ENCODE data around the gene ADH1A. TPM values are rescaled to one million over a fixed set of nuclear protein-coding genes. Genes with fewer than 3 reads are reported as not detected.

Gene ADH1A
- total RNA-seq, 2 experiments from 2014 or later, result not detected

DNA sequence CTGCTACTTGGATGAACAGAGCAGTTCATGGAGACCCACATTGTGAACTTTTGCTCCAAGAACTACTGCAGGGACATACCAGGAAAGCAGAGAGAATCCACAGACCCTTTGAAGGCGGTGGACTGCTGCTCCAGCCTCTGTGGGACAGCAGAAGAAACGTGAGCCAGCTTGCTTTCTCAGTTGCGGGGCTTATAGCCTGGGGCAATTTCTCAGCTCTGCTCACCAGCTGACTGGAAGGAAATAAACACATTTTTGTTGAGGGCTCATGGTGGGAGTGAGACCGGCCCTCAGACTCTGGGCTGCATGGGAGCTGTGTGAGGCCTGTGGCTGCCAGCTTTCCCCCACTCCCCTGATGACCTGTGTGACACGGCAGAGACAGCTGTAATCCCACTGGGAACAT is 2.6 kb upstream of the ADH1A start:
- DNase-seq (ENCODE audit: low spot score), result no peak
- no peak overlapping the region for H3K27ac ChIP-seq (ENCODE audit: low read depth, low read length, poor library complexity, severe bottlenecking)
- no peaks in the 10 kb centered on the region for H3K79me2 ChIP-seq (ENCODE audit: insufficient read depth, low read depth, low read length)
- POLR2A ChIA-PET, result no interaction called here
- H3K36me3 ChIP-seq (ENCODE audit: insufficient read depth, low read length), result no peaks in the 10 kb centered on the region
- H3K9me3 ChIP-seq (ENCODE audit: low read length), result no peaks in the 10 kb centered on the region
- H2AFZ ChIP-seq (ENCODE audit: low read length), result no peak overlapping the region
- no peak overlapping the region for H3K4me2 ChIP-seq (ENCODE audit: low read length)
- no peaks in the 10 kb centered on the region for H3K4me1 ChIP-seq (ENCODE audit: insufficient read depth, low read length, poor library complexity, severe bottlenecking)
- intact Hi-C loops (cut with micrococcal nuclease; ENCODE audit: unreplicated experiment), result no loop called here
- TF ChIP-seq EZH2phosphoT487 (IDR thresholded peaks at IDR 0.05; ENCODE audit: borderline replicate concordance, low read depth, low read length), result no peak
- TF ChIP-seq, protein P1, sequence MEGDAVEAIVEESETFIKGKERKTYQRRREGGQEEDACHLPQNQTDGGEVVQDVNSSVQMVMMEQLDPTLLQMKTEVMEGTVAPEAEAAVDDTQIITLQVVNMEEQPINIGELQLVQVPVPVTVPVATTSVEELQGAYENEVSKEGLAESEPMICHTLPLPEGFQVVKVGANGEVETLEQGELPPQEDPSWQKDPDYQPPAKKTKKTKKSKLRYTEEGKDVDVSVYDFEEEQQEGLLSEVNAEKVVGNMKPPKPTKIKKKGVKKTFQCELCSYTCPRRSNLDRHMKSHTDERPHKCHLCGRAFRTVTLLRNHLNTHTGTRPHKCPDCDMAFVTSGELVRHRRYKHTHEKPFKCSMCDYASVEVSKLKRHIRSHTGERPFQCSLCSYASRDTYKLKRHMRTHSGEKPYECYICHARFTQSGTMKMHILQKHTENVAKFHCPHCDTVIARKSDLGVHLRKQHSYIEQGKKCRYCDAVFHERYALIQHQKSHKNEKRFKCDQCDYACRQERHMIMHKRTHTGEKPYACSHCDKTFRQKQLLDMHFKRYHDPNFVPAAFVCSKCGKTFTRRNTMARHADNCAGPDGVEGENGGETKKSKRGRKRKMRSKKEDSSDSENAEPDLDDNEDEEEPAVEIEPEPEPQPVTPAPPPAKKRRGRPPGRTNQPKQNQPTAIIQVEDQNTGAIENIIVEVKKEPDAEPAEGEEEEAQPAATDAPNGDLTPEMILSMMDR (conservative IDR thresholded peaks at IDR 0.05; ENCODE audit: low read length), result no peak
- H4K20me1 ChIP-seq (ENCODE audit: insufficient read depth, low read length), result no peaks in the 10 kb centered on the region
- H3K4me3 ChIP-seq (ENCODE audit: low read depth, low read length, poor library complexity, severe bottlenecking), result no peak overlapping the region
- no peaks in the 10 kb centered on the region for H3K9me2 ChIP-seq (ENCODE audit: insufficient read depth, low read length)
- CTCF ChIA-PET (ENCODE audit: unreplicated experiment), result no interaction called here
- no TSS peak for BruUV-seq (replicated peaks)

DNA sequence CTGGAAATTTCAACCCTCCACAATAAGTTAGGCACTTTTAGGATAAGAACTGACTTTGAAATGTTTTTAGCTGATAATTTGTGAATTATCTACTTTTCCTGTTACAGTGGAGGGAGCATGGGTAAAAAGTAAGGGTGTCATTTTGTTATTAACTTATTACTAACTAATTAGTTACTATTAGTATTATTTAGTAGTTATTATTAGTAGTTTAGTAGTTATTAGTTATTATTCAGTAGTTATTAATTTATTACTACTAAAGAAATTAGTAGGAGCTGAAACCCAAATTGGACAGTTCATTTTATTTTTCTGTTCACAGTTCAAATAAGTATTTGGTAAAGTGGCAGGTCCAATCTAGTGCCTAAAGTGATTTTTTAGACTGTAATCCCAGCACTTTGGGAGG is 5.4 kb downstream of the ADH1A start:
- Histone ChIP-seq H3K9me3 (ENCODE audit: low read length) (no peaks in the 10 kb centered on the region), H3K4me3 (ENCODE audit: low read depth, low read length, poor library complexity, severe bottlenecking) (no peak overlapping the region), H3K27ac (ENCODE audit: low read depth, low read length, poor library complexity, severe bottlenecking) (no peak overlapping the region), H4K20me1 (ENCODE audit: insufficient read depth, low read length) (no peaks in the 10 kb centered on the region), H2AFZ (ENCODE audit: low read length) (no peak overlapping the region), H3K36me3 (ENCODE audit: insufficient read depth, low read length) (no peaks in the 10 kb centered on the region), H3K4me1 (ENCODE audit: insufficient read depth, low read length, poor library complexity, severe bottlenecking) (no peaks in the 10 kb centered on the region), H3K79me2 (ENCODE audit: insufficient read depth, low read depth, low read length) (no peaks in the 10 kb centered on the region), H3K4me2 (ENCODE audit: low read length) (no peak overlapping the region), H3K9me2 (ENCODE audit: insufficient read depth, low read length) (no peaks in the 10 kb centered on the region)
- ChIA-PET CTCF (ENCODE audit: unreplicated experiment) (no interaction called here), POLR2A (no interaction called here)
- DNase-seq (ENCODE audit: low spot score), result no peak
- TF ChIP-seq EZH2phosphoT487 (IDR thresholded peaks at IDR 0.05; ENCODE audit: borderline replicate concordance, low read depth, low read length), result no peak
- TF ChIP-seq, protein P1 (conservative IDR thresholded peaks at IDR 0.05; ENCODE audit: low read length), result no peak
- no TSS peak for BruUV-seq (replicated peaks)
- intact Hi-C loops (cut with micrococcal nuclease; ENCODE audit: unreplicated experiment), result no loop called here

DNA sequence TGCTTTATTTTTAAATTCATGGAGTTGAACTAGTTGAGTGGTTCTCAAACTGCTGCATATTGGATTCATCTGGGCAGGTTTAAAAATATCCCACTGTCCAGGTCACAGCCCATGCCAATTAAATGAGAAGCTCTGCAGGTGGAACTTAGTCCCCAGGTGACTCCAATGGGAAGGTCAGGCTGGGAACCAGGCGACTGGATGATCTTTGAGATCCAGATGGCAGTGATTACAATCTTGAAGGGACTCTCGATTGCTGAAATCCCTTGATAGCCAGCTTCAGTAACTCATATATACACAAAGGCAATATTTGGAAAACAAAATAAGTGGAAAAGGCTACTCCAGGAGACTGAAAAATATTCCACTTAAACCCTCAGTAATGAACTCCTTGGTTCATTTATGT is 8.1 kb downstream of the ADH1A start:
- no peak overlapping the region for H2AFZ ChIP-seq (ENCODE audit: low read length)
- CTCF ChIA-PET (ENCODE audit: unreplicated experiment), result no interaction called here
- POLR2A ChIA-PET, result no interaction called here
- H3K4me1 ChIP-seq (ENCODE audit: insufficient read depth, low read length, poor library complexity, severe bottlenecking), result no peaks in the 10 kb centered on the region
- H3K4me2 ChIP-seq (ENCODE audit: low read length), result no peak overlapping the region
- H3K36me3 ChIP-seq (ENCODE audit: insufficient read depth, low read length), result no peaks in the 10 kb centered on the region
- TF ChIP-seq, protein P1 (conservative IDR thresholded peaks at IDR 0.05; ENCODE audit: low read length), result no peak
- no peak overlapping the region for H3K27ac ChIP-seq (ENCODE audit: low read depth, low read length, poor library complexity, severe bottlenecking)
- no peaks in the 10 kb centered on the region for H3K9me3 ChIP-seq (ENCODE audit: low read length)
- no peak overlapping the region for H3K4me3 ChIP-seq (ENCODE audit: low read depth, low read length, poor library complexity, severe bottlenecking)
- H3K79me2 ChIP-seq (ENCODE audit: insufficient read depth, low read depth, low read length), result no peaks in the 10 kb centered on the region
- H3K9me2 ChIP-seq (ENCODE audit: insufficient read depth, low read length), result no peaks in the 10 kb centered on the region
- BruUV-seq (replicated peaks), result no TSS peak
- intact Hi-C loops (cut with micrococcal nuclease; ENCODE audit: unreplicated experiment), result no loop called here
- DNase-seq (ENCODE audit: low spot score), result no peak
- no peaks in the 10 kb centered on the region for H4K20me1 ChIP-seq (ENCODE audit: insufficient read depth, low read length)

Data from OCI-LY7 (cell line).